ENCODE measurements around the gene FBF1. TPM values are rescaled to one million over a fixed set of nuclear protein-coding genes. Genes with fewer than 3 reads are reported as not detected.

Gene FBF1
- total RNA-seq, 1 donor from 2014 or later, result 6.7 TPM

- Mint-ChIP-seq H3K4me3 (ENCODE audit: unreplicated experiment) (peak overlapping the region; percentile 57), H3K9me3 (ENCODE audit: low read depth) (no peaks in the 10 kb centered on the region), H3K27me3 (ENCODE audit: low read depth) (no peaks in the 10 kb centered on the region), H3K4me1 (ENCODE audit: low read depth) (peaks cover 27% of the 10 kb centered on the region), H3K27ac (ENCODE audit: unreplicated experiment) (peak overlapping the region; percentile 68), H3K36me3 (ENCODE audit: low read depth) (peaks cover 8% of the 10 kb centered on the region)
- TF ChIP-seq CTCF (IDR thresholded peaks at IDR 0.05), result no peak
- no peak for DNase-seq (ENCODE audit: low spot score)
Observed at GRCh38 chr17:75897160-75898019, 43.5 kb downstream of the FBF1 start.

GRCh38 chr17:75896415-75897159 is 44.3 kb downstream of the FBF1 start, which contains the start of gene TRIM65:
TSS of gene TRIM65 (minus strand) at chr17:75896951. CDS start at chr17:75896937, 14 bp downstream.
- DNase-seq (ENCODE audit: low spot score), result no peak
- peaks cover 27% of the 10 kb centered on the region for H3K4me1 Mint-ChIP-seq (ENCODE audit: low read depth)
- peak within 1 kb of the TSS; percentile 80 for H3K4me3 Mint-ChIP-seq (ENCODE audit: unreplicated experiment)
- peaks cover 8% of the 10 kb centered on the region for H3K36me3 Mint-ChIP-seq (ENCODE audit: low read depth)
- H3K9me3 Mint-ChIP-seq (ENCODE audit: low read depth), result no peaks in the 10 kb centered on the region
- H3K27ac Mint-ChIP-seq (ENCODE audit: unreplicated experiment), result peak within 1 kb of the TSS; percentile 80
- peak; percentile 72 for TF ChIP-seq CTCF (IDR thresholded peaks at IDR 0.05)
- H3K27me3 Mint-ChIP-seq (ENCODE audit: low read depth), result no peaks in the 10 kb centered on the region

- Mint-ChIP-seq H3K4me3 (ENCODE audit: unreplicated experiment) (peak overlapping the region; percentile 80), H3K4me1 (ENCODE audit: low read depth) (peaks cover 27% of the 10 kb centered on the region), H3K27ac (ENCODE audit: unreplicated experiment) (peak overlapping the region; percentile 80), H3K9me3 (ENCODE audit: low read depth) (no peaks in the 10 kb centered on the region), H3K36me3 (ENCODE audit: low read depth) (peaks cover 8% of the 10 kb centered on the region), H3K27me3 (ENCODE audit: low read depth) (no peaks in the 10 kb centered on the region)
- DNase-seq (ENCODE audit: low spot score), result no peak
- peak; percentile 61 for TF ChIP-seq CTCF (IDR thresholded peaks at IDR 0.05)
Observed at GRCh38 chr17:75895370-75896155, 45.3 kb downstream of the FBF1 start.

DNA sequence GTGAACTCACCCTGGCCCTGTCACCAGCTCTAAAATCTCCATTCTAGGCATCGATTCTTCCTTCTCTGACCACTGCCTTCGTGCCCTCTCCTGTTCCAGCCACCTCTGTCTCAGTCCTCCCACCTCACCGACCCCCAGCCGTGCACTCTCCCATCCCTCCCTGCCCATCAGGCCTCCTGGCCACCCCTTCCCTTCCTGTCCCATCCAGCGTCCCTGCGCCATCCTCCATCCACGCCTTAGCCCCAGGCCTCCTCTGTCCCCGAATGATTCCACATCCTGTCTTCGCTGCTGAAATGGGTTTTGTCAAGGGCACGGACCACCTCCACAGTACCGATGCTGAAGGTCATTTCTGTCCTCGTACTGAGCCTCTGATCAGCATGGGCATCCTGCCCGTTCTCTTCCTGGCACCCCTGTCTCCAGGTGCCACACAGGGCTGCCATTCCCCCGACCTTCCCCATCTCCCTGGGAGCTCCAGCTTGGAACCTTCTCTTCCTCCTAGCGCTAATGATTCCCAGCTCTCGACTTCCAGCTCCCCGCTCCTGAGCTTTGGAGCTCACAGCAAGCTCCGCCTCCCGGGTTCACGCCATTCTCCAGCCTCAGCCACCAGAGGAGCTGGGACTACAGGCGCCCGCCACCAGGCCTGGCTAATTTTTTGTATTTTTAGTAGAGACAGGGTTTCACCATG is 46.7 kb downstream of the FBF1 start:
- TF ChIP-seq CTCF (IDR thresholded peaks at IDR 0.05), result no peak
- Mint-ChIP-seq H3K4me3 (ENCODE audit: unreplicated experiment) (peak overlapping the region; percentile 18), H3K9me3 (ENCODE audit: low read depth) (no peaks in the 10 kb centered on the region), H3K4me1 (ENCODE audit: low read depth) (peaks cover 27% of the 10 kb centered on the region), H3K27ac (ENCODE audit: unreplicated experiment) (peak overlapping the region; percentile 42), H3K27me3 (ENCODE audit: low read depth) (no peaks in the 10 kb centered on the region), H3K36me3 (ENCODE audit: low read depth) (peaks cover 7% of the 10 kb centered on the region)
- no peak for DNase-seq (ENCODE audit: low spot score)

Data from chondrocyte (in vitro differentiated cells).